Activated CD4-positive, alpha-beta T cell treated with anti-CD3 and anti-CD28 coated beads for 1 hour (primary cell): Measurements from ENCODE around the gene RRBP1.
A peak's percentile ranks its signal among the peaks of the same experiment; 100 is the strongest.

Experiments
- DNase-seq: peaks from one replicate; pipeline ENCODE4 v3.0.0-alpha.2; 2020

RRBP1 gene

GRCh38 chr20:17601957-17602356 lies 80.1 kb downstream of the RRBP1 start:
- DNase-seq, result no peak

DNA sequence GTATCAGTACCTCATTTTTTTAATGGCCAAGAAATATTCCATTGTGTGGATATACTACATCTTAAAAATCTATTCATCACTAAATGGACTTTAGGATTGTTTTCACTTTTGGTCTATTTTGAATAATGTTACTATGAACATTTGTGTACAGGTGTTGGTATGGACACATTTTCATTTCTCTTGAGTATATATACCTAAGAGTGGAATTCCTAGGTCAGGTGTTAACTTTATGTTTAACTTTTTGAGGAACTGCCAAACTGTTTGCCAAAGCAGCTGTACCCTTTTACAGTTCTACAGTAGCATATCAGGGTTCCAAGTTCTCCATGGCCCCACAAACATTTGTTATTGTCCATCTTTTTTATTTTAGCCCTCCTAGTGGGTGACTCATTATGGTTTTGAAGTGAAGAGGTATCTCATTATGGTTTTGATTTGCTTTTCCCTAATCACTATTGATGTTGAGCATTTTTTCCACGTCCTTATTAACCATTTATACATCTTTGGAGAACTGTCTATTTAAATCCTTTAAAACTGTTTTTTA lies 84.0 kb downstream of the RRBP1 start:
- DNase-seq, result no peak

GRCh38 chr20:17595856-17596255 lies 86.2 kb downstream of the RRBP1 start:
- no peak for DNase-seq

DNA sequence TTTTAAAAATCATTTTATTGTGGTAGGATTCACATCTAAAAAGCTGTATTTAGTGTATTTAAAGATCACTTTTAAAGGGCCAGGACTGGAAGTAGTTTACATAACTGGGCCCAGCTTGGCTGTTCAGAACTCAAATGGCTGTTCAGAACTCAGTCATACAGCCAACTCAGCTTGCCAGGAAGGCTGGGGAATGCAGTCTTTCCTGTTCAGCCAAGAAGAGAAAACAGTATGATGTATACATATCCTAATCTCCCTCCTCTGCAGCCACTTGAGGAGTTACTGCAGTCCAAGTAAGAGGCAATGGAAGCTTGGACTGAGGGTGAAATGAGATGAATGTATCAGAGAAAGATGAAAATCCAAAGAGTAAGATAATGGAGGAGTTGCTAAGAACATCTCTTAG lies 87.6 kb downstream of the RRBP1 start:
- no peak for DNase-seq

GRCh38 chr20:17593902-17594301 lies 88.1 kb downstream of the RRBP1 start:
- DNase-seq, result no peak

DNA sequence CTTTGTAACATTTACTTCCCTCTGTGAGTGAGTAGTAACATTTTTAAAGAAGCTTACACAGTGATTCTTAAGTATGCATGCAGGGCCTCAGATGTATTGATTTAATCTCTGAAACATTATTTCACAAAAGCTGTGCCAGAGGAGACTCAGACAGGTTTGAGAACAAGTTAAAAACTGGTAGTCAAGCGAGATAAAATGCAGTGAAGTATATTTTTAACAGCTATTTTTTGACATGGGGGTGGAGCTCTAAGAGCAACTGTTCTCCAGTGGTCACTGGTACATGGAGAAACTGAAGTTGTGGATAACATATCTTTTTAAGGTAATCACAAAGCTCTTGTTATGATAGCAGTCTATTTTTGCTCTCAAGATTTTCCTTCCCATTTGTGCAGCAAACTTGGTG lies 91.8 kb downstream of the RRBP1 start:
- DNase-seq, result no peak

- DNase-seq, result no peak
Measured at GRCh38 chr20:17589161-17589834, 92.7 kb downstream of the RRBP1 start.

GRCh38 chr20:17587824-17588223 lies 94.2 kb downstream of the RRBP1 start:
- no peak for DNase-seq

DNA sequence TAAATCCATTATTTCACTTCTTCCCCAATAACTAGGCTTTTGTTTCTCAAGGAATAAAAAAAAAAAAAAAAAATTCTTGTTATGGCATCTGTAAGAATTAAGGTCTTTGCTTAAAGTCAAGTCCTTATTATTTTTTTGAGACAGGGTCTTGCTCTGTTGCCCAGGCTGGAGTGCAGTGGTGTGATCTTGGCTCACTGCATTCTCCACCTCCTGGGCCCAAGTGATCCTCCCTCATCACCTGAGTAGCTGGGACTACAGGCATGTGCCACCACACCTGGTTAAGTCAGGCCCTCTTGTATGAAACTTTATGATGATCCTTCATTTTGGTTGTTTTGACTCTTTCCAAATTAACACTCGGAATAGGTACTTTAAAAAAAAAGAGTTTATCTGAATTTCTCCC lies 94.9 kb downstream of the RRBP1 start:
- DNase-seq, result no peak

- DNase-seq, result no peak
Measured at GRCh38 chr20:17586250-17586649, 95.8 kb downstream of the RRBP1 start.

GRCh38 chr20:17584689-17585088 lies 97.4 kb downstream of the RRBP1 start:
- DNase-seq, result no peak

GRCh38 chr20:17583126-17583525 lies 98.9 kb downstream of the RRBP1 start:
- no peak for DNase-seq

DNA sequence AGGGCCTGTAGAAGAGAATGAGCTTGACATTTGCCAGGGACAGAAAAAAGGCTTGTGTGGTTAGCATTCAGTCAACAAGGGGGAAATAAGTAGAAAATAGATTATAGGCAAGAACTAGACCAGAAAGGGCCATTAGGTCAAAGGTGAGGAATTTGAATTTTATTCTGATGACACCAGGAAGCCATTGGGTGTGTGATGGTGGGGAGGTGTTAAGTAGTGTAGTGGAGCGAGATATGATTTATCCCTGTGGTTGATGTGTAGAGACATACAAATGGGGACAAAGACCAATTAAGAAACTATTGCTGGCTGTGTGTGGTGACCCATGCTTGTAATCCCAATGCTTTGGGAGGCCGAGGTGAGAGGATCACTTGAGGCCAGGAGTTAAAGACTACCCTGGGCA lies 101.1 kb downstream of the RRBP1 start:
- DNase-seq, result no peak

DNA sequence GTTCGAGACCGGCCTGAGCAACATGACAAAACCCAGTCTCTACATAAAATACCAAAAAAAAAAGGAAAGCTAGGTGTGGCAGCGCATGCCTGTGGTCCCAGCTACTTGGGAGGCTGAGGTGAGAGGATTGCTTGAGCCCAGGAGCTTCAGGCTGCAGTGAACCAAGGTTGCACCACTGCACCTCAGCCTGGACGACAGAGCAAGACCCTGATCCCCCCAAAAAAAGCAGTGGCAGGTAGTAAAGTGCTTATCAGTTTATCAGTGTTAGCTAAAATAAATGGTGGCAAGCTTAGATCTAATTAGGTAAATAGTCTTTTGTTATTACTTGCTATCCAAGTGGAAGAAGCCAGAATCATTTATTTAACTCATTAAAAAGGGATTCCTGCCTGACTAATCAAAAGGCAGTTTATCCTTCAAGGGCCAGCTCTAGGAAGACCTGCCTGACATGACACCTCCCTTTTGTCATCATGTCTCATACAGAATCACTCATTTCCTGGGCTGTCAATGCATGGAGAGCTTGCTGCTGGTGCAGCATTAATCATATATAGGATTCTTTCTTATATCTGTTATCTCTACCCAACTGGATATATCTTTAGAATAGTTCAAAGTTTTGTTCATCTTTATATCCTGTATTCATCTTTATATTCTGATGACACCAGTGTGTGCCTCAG lies 102.5 kb downstream of the RRBP1 start:
- DNase-seq, result no peak

DNA sequence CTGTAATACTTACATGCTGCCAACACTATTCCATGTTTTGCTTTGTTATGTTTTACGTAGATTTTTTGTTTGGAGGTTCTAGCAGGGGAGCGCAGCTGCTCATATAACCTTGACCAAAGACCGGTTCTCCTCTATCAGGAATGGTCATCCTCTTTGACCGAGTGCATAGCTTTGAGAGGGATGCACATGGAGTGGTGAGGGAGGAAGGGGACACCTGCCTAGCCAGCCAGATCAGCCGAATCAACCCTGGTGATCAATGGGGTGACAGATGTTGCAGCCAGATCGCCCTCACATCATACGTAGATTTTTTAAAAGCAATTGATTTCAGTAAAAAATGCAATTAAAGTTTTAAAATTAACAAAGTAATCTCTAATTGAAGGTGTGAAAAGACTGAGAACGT lies 105.8 kb downstream of the RRBP1 start:
- DNase-seq, result no peak

DNA sequence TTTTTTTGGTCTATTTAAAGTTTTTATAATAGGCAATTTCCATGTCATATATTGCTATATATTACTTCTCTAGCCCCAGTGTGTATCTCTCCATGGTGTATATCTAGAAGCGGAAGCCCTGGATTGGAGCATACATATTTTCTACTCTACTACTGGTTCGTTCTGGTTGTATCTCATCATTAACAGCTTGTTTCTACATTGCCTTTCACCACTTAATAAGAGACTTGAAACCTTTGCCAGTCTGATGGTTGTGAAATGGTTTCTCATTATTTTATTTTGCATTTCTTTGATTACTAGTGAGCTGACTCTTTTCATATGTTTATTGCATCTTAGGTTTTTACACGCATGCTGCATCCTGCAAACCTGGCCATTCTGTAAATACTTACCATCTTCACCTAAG lies 108.6 kb downstream of the RRBP1 start:
- no peak for DNase-seq

DNA sequence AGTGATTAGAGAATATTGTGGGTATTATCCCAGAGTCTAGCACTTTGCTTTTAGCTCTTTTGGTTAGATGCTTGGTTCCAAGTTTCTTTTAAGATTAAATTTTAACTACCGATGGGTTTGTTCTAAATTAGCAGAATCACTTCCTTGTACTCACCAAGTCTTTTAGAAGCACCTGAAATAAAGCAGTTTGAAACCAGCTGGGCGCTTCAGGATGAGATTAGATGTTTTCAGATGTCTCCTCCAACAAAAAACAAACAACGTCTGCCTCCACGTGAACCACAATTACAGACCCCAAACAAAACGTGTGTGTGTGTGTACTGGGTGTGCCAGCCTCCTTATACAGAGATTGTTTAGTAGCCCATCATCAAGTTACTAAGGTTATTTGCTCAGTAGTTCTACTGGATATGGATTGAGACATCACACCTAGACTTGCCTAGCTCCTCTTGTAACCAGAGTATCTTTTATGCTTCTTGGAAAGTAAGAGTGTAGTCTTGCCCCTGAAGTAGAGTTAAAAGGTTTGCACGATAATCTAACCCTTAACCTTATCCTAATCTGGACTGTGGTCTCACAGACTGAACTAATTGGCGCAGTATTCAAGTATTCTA lies 109.9 kb downstream of the RRBP1 start:
- DNase-seq, result no peak

GRCh38 chr20:17571153-17571527 lies 110.9 kb downstream of the RRBP1 start:
- DNase-seq, result no peak

GRCh38 chr20:17570347-17571152 lies 111.5 kb downstream of the RRBP1 start:
- no peak for DNase-seq

DNA sequence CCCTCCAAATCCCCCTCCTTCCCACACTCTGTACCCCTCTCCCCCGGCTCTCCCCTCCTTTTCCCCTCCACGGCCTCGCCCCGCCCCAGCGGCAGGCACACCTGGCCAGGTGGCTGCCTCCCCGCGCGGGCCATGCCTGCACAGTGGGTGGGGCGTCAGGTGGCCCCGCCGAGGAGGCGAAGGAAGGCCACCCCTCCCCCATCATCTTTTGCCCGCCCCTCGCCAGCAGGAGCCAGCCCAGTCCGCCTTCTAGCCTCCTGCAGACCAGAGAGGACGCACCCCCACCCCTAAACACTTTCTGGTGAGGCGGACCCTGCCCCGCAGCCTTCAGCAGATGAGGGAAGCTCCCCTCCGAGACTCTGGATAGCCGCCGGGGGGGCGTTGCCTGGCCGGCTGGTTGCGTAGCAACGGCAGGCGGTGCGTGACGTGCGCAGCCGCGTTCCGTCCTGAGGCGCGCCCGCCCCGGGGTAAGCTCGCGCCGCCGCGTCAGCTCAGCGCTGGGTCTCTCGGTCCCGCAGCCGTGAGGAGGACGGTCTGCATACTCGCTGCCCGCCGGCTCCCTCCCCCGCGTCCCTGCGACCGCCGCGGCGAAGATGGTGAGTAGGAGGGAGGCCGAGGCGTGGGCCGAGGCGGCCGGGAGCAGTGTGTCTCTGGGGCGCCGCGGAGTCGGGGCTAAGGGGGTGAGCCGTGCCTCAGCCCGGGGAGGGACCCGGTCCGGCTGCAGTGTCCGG lies 112.3 kb downstream of the RRBP1 start, which contains the start of gene DSTN:
TSS of gene DSTN (plus strand) at position 460 of the 731 bp plus-strand sequence. CDS start at position 594, 134 bp downstream.
- DNase-seq, result peak; percentile 82

GRCh38 chr20:17568972-17569521 lies 113.0 kb downstream of the RRBP1 start:
- no peak for DNase-seq
